A172 (cell line): ENCODE measurements around the gene PRSS23. TPM values are rescaled to one million over a fixed set of nuclear protein-coding genes. Genes with fewer than 3 reads are reported as not detected.
"Not testable (repeated sequence)": the region's sequence is repeated elsewhere in the genome, so short reads cannot be mapped to it uniquely, and the experiment has no call there.

Source experiments
- DNase-seq: peaks from one replicate; pipeline ENCODE4 v3.0.0-alpha.2; 2015; ENCODE audit warnings: low spot score
- total RNA-seq: library from RNA; depleted of rRNA; stranded (reverse); fragments of >200 nt; shearing (Covaris generic); gene quantifications from 2 replicates; pipeline ENCODE4 v1.2.3, GENCODE V29; 2014; rRNA removed

PRSS23 gene
- total RNA-seq, 1 experiment from 2014 or later, result 184 TPM

DNA sequence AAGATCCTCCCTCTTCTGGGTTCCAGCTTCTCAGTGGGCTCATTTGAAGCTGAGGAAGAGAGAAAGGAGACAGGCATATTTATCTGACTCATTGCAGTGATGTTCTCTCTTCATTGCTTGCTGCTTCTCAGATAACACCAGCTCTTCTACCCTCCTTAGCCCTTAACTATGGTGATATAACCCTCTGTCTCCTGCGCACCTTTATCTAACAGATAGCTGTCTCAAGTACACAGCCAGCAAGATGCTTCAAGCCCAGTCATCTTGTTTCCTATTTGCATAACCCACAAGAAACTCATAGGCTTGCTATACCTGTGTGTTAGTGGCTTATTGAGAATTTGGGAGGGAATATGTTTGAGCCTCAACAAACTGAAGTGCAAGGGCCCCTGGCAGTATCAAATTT lies 12.6 kb downstream of the PRSS23 start:
- DNase-seq, result no peak

DNA sequence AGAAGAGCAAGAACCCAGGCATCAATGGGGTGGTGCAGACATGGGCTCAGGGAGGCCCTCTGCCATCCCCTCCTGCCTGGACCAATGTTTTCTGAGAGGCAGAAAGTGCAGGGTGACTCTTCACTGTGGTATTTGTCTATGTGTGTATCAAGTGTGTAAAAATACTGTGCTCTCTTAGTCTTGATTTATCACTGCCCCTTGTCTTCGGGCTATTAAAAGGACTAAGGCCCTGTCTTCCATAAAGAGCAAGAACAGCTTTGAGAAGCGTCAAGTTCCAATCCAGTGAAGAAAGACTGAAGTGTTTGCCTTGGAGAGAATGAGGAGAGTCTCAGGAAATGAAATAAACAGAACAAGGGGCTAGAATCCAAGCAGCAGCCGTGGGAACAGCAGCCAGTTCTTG lies 14.4 kb downstream of the PRSS23 start:
- no peak for DNase-seq

DNA sequence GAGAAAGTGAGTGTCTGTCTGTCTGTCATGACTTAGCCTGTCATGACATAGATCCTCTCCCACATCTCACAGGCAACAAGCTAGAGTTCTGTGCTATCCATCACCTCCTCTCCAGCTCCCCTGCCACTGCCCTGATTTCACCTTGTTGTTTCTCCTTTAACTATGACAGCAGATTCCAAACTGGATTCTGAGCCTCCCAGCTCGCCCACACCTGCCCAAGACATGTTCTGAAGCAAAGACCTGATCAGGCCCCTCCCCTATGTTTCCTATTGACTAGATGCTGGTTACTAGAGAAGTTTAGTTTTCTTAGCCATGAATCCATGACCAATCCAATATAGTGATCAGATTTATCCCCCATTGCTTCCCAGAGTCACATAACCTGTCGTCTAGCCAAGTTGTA lies 15.4 kb downstream of the PRSS23 start:
- no peak for DNase-seq

DNA sequence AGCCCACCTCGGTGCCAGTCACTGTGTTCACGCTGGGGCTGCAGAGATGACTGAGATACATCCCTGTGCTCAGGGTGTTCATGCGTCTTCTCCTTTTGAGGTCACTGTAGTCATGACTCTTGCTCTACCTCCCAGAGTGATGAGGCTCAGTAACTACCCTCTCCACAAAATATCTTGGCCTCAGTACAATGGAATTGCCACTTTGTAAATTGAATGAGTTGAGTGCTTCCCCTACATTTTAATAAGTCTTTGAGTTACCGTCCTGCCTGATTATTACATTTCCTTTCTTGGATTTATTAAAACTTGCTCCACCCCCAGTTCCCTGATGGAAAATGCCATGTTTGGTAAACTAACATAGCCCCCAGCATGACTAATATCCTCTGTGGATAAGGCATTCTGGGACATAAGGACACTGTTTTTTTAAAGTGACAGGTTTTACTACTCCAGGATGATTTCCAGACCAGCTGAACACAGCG lies 15.9 kb downstream of the PRSS23 start:
- peak; percentile 77 for DNase-seq

GRCh38 chr11:86818462-86819192 lies 18.3 kb downstream of the PRSS23 start:
- DNase-seq, result peak; percentile 51

- not testable (repeated sequence) for DNase-seq
Observed at GRCh38 chr11:86824139-86824538, 23.8 kb downstream of the PRSS23 start.

DNA sequence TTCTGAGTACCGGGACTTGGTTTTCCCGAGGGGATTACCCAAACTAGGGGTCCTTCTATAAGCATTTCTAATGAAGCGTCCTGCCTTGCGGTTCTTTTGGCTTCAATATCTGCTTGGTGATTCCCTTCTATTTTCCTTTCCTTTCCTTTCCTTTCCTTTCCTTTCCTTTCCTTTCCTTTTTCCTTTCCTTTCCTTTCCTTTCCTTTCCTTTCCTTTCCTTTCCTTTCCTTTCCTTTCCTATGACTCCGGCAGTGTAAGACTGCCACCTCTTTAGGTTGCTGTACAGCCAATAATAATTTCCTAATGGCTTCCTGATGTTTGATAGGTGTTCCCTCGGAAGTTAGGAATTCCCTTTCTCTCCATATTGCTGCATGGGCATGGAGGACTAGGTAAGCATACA lies 34.0 kb downstream of the PRSS23 start:
- DNase-seq, result not testable (repeated sequence)

- not testable (repeated sequence) for DNase-seq
Observed at GRCh38 chr11:86844762-86845508, 44.6 kb downstream of the PRSS23 start.

DNA sequence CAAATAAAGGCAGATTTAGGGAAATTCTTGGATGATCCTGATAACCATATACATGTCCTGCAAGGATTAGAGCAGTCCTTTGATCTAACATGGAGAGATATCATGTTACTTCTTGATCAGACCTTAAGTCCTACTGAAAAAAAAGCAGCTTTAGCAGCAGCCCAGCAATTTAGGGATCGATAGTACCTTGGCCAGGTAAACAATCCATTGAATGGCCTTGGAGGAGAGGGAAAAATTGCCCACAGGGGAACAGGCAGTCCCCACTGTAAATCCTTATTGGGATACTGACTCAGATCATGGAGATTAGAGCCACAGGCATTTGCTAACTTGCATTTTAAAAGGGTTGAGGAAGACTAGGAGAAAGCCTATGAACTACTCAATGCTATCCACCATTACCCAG lies 47.8 kb downstream of the PRSS23 start:
- DNase-seq, result no peak

GRCh38 chr11:86849679-86850078 lies 49.3 kb downstream of the PRSS23 start:
- no peak for DNase-seq

Other genes starting within 250 kb of the PRSS23 start
- 0.72 and 4.2 TPM in 2 replicates for gene ME3, start 127.9 kb upstream of the PRSS23 start, total RNA-seq
- 2.0 and 2.8 TPM in 2 replicates for gene FZD4, start 154.9 kb downstream of the PRSS23 start, total RNA-seq
- gene TMEM135, start 237.4 kb downstream of the PRSS23 start, total RNA-seq, result 18.7 and 173 TPM in 2 replicates